Measurements from ENCODE around the gene HSPB8. TPM values are rescaled to one million over a fixed set of nuclear protein-coding genes. Genes with fewer than 3 reads are reported as not detected.

The HSPB8 gene
- total RNA-seq, 2 donors from 2014 or later = 469 to 530 TPM

DNA sequence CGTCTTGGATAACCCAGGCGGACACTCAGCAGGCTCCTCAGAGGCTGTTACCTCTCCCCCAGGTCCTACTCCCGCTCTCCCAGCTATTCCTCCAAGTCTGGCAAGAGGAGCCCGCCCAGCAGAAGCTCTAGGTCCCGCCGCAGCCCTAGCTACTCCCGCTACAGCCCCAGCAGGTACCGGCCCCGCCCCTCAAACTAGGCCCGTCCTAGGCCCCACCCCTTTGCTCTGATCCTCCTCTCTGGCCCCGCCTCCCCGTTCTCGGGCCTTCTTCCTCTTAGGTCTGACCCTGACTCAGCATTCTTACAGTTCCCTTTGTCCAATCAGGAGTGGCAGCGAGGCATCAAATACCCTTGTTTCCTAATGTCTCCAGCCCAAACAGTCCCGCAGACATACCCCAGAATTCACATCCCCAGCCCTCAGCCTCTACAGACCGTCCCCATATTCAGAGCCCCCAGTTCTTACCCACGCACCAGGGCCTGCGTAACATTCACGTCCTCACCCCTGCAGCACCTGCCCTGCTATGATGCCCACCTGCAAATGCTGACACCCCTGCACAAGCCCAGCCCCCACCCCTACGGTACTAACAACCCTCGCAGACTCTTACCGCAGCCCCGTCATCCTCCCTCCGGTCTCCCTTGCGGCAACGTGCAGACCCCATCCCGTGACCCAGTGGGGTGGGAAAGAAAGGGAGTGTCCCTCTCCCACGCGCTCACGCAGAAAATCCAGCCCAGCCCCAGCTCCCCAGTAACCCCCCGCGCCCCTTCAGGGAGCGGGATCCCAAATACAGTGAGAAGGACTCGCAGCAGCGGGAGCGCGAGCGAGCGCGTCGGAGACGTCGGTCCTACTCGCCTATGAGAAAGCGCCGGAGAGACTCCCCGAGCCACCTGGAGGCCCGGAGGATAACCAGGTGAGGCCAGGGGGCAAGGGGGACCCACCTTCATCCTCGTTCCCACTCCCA, 25.0 kb upstream of the HSPB8 start:
- Histone ChIP-seq H3K9me3 (peaks cover 0 to 16% of the 10 kb centered on the region in 2 donors), H3K27ac (no peak overlapping the region), H3K27me3 (no peaks in the 10 kb centered on the region), H3K4me1 (peaks cover 0 to 19% of the 10 kb centered on the region in 2 donors), H3K4me3 (no peak overlapping the region), H3K36me3 (no peaks in the 10 kb centered on the region)
- DNase-seq (ENCODE audit: low spot score) = peak; percentile 69
- TF ChIP-seq, protein P1, sequence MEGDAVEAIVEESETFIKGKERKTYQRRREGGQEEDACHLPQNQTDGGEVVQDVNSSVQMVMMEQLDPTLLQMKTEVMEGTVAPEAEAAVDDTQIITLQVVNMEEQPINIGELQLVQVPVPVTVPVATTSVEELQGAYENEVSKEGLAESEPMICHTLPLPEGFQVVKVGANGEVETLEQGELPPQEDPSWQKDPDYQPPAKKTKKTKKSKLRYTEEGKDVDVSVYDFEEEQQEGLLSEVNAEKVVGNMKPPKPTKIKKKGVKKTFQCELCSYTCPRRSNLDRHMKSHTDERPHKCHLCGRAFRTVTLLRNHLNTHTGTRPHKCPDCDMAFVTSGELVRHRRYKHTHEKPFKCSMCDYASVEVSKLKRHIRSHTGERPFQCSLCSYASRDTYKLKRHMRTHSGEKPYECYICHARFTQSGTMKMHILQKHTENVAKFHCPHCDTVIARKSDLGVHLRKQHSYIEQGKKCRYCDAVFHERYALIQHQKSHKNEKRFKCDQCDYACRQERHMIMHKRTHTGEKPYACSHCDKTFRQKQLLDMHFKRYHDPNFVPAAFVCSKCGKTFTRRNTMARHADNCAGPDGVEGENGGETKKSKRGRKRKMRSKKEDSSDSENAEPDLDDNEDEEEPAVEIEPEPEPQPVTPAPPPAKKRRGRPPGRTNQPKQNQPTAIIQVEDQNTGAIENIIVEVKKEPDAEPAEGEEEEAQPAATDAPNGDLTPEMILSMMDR (IDR thresholded peaks at IDR 0.05) = no peak

DNA sequence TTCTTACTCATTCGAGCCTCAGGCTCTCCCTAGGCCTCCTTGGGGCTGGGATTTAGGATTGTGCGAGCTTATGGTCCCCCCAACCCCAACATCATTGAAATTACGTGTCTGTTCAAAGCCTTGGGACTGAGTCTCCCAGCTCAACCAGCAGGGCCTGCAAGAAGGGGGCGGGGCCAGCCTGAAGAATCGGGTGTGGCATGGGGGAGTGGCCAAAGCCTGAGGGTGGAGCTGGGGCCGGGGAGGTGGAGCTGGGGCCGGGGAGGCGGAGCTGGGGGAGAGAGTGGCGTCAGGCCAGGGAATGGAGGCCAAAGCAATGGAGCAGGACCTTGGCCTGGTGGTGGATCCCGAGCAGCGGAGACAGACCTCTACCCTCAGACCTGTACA, 24.3 kb upstream of the HSPB8 start:
- Histone ChIP-seq H3K36me3 (no peaks in the 10 kb centered on the region), H3K27ac (no peak overlapping the region)
- no peak for DNase-seq (ENCODE audit: low spot score)

DNA sequence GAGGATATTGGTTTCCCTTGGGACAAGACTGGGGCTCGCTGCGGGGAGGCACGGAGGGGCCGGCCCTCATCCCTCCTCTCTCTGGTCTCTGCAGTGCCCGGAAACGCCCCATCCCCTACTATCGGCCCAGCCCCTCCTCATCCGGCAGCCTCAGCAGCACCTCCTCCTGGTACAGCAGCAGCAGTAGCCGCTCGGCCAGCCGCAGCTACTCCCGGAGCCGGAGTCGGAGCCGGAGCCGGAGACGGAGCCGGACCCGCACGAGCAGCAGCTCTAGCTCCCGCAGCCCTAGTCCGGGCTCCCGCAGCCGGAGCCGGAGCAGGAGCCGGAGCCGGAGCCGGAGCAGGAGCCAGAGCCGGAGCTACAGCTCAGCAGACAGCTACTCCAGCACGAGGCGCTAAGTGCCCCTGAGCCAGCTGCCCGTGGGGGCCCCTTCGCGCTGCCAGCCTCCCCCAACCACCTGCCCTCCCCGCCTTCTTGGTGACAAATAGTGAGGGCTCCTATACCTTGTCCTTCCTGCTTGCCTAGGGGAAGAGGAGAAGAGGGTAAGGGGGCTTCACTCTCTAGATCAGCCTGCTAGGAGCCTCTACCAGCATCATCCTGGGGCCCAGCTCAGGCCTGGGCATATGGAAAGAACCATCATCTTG, 22.2 kb upstream of the HSPB8 start:
- H3K27me3 ChIP-seq = no peaks in the 10 kb centered on the region

More for the DNA sequence above, 24.3 kb upstream of the HSPB8 start:
- peaks cover 0 to 16% of the 10 kb centered on the region in 2 donors for H3K9me3 ChIP-seq
- H3K27me3 ChIP-seq = no peaks in the 10 kb centered on the region
- peaks cover 0 to 24% of the 10 kb centered on the region in 2 donors for H3K4me1 ChIP-seq
- TF ChIP-seq, protein P1 (IDR thresholded peaks at IDR 0.05) = no peak
- no peak overlapping the region for H3K4me3 ChIP-seq

DNA sequence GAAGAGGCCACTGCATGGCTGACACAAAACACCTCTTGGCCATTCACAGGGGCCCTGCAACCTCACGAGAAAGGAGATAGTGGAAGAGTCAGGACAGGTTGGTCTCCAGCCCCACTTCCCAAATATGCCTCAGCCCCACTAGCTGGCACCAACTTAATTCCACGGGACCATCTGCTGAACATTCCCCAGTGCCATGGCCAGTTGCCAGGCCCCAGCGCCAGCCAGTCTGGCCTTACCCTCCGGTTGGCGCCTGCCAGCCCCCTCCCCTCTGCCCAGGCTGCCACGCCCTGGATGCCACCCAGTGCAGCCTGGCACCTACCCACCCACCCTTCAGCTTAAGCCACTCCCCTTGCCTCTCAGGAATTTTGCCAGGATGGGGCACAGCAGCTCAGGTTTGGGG, 21.2 kb upstream of the HSPB8 start:
- Histone ChIP-seq H3K4me1 (peaks cover 0 to 41% of the 10 kb centered on the region in 2 donors), H3K27me3 (no peaks in the 10 kb centered on the region), H3K36me3 (no peaks in the 10 kb centered on the region), H3K4me3 (peak overlapping the region; percentile 12 to 17), H3K27ac (peak overlapping the region; percentile 81 to 92), H3K9me3 (no peaks in the 10 kb centered on the region)
- TF ChIP-seq, protein P1 (IDR thresholded peaks at IDR 0.05) = no peak
- DNase-seq (ENCODE audit: low spot score) = peak; percentile 69

More for the DNA sequence above, 22.2 kb upstream of the HSPB8 start:
- H3K4me3 ChIP-seq = no peak overlapping the region
- peaks cover 0 to 8% of the 10 kb centered on the region in 2 donors for H3K9me3 ChIP-seq
- peak overlapping the region; percentile 81 to 92 for H3K27ac ChIP-seq
- peaks cover 0 to 41% of the 10 kb centered on the region in 2 donors for H3K4me1 ChIP-seq
- no peak for DNase-seq (ENCODE audit: low spot score)
- H3K36me3 ChIP-seq = no peaks in the 10 kb centered on the region
- TF ChIP-seq, protein P1 (IDR thresholded peaks at IDR 0.05) = peak in 1 of 2 donors; percentile 45

DNA sequence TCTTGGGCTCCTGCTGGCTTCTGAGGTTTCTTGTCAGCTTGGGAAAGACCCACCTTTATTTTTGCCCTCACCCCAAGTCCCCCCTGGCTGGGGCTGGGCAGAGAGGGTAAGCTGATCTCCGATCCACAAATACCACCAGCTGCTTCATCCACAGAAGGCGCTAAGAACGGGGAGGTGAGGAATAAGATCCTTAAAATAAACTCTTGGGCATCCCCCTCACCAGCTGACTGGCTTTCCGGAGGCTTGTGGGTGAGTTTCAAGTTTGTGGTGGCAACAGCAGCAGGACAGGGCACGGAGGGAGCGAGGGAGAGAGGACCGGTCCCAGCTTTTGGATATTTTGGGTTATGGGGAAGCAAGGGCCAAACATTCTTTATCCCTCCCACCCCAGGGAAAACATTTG, 20.8 kb upstream of the HSPB8 start:
- Histone ChIP-seq H3K27me3 (no peaks in the 10 kb centered on the region), H3K36me3 (no peaks in the 10 kb centered on the region), H3K9me3 (no peaks in the 10 kb centered on the region), H3K4me1 (peaks cover 0 to 41% of the 10 kb centered on the region in 2 donors), H3K27ac (peak overlapping the region; percentile 81 to 92), H3K4me3 (peak overlapping the region; percentile 12 to 17)
- TF ChIP-seq, protein P1 (IDR thresholded peaks at IDR 0.05) = no peak
- no peak for DNase-seq (ENCODE audit: low spot score)
